Measurements from ENCODE around the gene STRIP1.

DNA sequence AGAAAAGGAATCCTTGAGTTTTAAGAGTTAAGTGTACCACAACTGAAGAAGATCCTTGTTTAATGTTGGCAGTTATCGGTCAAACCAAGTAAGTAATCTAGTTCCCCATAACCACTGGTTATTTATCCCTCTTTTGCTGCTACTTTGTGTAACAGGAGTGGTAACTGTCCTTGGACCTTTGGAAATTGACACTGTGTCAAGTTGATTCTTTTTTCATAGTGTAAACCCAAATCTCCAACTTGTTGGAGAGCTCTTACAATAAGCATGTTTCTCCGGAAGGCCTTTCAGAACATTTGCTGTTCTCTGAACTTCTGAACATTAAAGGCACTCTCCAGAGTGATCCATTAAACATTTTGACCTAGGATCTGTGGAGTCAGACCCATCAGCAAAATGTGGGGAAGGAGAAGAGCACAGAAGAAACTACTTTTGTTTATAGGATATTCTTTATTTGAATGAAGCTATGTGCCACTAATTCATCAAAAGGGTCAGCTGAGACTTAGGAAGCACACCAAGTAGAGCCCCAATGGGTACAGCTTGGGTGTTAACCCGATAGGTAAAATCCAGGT lies 46.0 kb upstream of the STRIP1 start:
- no peak for TF ChIP-seq CTCF (IDR thresholded peaks at IDR 0.05)
- no peak for TF ChIP-seq POLR2AphosphoS5 (IDR thresholded peaks at IDR 0.05; ENCODE audit: insufficient read depth in 1 of 2, low read depth in 1 of 2)
- no peak for TF ChIP-seq POLR2A (IDR thresholded peaks at IDR 0.05)

Measured in vagina (tissue), 2 donors.